Endometrial microvascular endothelial cells (primary cell): ENCODE data around the gene LCE3B. TPM values are rescaled to one million over a fixed set of nuclear protein-coding genes. Genes with fewer than 3 reads are reported as not detected.
"Not testable (repeated sequence)": the region's sequence is repeated elsewhere in the genome, so short reads cannot be mapped to it uniquely, and the experiment has no call there.

Experiments
- in situ Hi-C: cut with HindIII; loops from 2 replicates; pipeline ENCODE4 v1.10.0; 2017; ENCODE audit warnings: low sequenced_read_pairs, low pct_unique_long_range_greater_than_20kb; ENCODE audit errors: inconsistent ontology term
- total RNA-seq: library from RNA; depleted of rRNA; stranded (reverse); fragments of >200 nt; gene quantifications from one replicate; pipeline ENCODE4 v1.2.3, GENCODE V29; 2015; ENCODE audit errors: inconsistent ontology term

Gene LCE3B, protein sequence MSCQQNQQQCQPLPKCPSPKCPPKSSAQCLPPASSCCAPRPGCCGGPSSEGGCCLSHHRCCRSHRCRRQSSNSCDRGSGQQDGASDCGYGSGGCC
- total RNA-seq: not detected

DNA sequence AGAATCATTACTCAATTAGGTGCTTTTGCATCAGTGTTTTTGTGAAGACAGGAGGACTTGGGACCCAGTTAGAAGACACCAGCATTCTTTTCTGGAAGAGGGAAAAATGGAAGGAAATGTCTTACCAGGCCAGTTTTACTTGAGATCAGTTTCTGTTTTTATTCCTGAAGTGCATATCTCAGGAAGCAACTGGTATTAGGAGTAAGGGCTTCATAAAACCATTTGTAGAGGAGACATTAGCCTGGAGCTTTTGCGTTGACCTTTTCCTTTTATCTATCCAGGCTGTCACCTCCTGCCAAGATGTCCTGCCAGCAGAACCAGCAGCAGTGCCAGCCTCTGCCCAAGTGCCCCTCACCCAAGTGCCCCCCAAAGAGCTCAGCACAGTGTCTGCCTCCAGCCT lies at the start of gene LCE3B:
TSS of gene LCE3B (plus strand) at position 301 of the 400 bp plus-strand sequence. CDS start at position 301, 0 bp downstream.
- in situ Hi-C loops: no loop called here

DNA sequence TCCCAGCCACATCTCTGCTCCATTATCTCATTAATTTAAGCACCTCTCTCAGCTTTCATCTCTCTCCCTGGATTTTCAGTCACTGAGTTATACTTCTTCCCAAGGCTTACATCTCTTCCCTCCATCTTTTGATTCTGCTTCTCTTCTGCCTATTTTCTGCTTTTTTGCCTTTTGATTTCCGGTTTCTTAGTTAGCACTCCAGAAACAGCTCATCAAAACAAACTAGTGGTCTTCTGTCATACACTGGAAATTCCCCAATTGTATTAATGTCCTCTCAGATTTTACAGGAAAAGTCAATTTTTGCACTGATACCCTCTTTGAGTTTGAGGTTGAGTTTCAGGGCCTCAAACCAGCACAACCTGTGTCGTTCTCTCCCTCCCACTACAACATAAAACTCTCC lies 48.5 kb upstream of the LCE3B start:
- in situ Hi-C loops: no loop called here

DNA sequence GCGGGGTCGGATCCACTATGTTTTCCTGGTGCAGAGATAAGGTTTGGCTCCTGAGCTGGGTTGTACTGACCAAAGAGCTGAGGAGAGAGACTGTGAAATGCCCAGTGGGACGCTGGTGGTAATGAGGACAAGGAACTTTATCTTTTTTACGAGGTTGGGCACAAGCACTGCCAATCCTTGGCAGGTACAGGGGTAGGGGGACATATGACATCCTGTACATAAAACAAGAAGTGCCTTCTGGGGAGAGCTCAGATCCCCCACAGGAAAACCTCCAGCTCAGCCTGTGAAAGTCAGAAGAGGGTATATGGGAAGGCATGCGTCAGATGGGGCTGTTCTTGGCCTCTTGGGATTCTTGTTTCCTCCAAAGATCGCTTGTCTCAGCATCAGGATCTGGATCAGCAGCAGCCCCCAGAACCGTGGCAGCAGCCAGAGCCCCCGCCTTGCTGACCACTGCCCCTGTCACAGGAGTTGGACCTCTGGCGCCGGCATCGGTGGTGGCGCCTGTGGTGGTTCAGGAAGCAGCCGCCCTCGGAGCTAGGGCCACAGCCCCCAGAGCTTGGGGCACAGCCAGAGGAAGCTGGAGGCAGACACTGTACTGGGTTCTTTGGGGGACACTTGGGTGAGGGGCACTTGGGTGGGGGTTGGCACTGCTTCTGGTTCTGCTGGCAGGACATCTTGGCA lies 47.9 kb upstream of the LCE3B start:
- in situ Hi-C loops: no loop called here

DNA sequence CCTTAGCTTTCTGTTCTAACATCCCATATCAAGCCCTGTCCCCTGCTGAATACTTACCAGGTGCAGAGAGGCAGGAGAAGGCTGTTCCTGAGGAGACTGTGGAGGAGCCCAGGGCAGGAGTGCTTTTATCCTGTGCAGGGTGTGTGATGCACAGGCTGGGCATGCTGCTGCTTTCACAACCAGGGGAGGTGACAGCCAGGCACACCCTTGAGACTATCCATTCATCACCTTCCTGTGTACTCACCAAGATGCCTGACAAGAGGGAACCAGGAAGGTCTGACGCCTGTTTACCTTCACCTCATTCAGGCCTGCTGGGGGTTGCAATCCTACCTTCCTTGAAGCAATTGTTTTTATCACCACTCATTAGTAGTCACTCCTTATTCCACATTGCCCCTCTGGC lies 46.9 kb upstream of the LCE3B start, which contains the start of gene LCE3E:
TSS of gene LCE3E (minus strand) at position 100 of the 400 bp plus-strand sequence. CDS start 572 bp downstream, outside the sequence.
- in situ Hi-C loops: no loop called here

DNA sequence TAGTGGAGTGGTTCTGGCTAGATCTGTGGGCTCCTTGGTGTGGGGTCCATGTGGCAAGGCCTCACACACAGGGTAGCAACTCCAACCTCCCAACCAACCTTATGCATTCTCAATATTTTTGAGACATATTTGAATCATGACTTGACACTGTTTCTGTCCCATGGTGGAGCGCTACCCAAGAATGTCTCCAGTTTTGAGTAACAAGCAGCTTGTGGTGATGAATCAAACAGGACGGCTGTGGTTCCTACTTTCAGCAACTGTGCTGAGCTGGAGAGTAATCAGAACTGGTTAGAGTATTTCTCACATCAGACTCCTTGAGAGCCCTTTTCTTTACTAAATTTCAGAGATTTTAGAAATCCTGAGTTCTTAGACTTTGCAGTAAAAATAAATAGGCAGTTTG lies 36.4 kb upstream of the LCE3B start:
- in situ Hi-C loops: no loop called here

DNA sequence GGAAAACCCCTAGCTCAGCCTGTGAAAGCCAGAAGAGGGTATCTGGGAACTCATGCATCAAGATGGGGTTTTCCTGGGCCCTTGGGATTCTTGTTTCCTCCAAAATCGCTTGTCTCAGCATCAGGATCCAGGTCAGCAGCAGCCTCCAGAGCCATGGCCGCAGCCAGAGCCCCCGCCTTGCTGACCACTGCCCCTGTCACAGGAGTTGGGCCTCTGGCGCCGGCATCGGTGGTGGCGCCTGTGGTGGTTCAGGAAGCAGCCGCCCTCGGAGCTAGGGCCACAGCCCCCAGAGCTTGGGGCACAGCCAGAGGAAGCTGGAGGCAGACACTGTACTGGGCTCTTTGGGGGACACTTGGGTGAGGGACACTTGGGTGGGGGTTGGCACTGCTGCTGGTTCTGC lies 34.1 kb upstream of the LCE3B start:
- in situ Hi-C loops: not testable (repeated sequence)

DNA sequence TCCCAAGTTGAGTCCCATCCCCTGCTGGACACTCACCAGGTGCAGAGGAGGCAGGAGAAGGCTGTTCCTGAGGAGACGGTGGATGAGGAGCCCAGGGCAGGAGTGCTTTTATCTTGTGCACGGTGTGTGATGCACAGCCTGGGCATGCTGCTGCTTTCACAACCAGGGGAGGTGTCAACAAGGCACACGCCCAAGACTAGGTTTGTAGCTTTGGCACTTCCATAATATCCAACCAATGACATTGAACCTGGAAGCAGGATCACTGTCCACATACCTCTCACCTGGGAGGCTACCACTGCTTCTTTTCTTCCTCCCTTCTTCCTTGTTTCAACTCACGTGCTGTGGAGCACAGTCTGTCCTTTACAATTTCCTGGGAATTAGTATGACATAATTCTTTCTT lies 33.2 kb upstream of the LCE3B start, which contains the start of gene LCE3D:
TSS of gene LCE3D (minus strand) at position 84 of the 400 bp plus-strand sequence. CDS start 580 bp downstream, outside the sequence.
- in situ Hi-C loops: no loop called here

DNA sequence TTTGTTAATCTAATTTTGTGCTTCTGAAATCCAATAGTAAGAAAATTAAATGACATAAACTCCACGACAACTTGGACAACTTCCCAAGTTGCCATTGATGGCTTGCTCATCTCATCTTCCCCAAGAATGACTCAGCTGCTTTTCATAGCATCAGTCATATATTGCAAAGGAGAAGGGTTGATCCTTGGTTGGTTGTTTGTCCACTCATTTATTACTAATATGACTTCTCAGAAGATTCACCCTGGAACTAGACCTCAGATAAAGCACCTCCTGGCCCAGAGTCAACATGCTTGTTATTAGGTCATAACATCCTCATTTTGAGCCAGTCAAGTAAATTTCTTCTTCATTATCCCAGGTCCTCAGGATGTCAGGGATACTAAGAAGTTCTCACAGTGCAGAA lies 31.0 kb upstream of the LCE3B start:
- in situ Hi-C loops: no loop called here

DNA sequence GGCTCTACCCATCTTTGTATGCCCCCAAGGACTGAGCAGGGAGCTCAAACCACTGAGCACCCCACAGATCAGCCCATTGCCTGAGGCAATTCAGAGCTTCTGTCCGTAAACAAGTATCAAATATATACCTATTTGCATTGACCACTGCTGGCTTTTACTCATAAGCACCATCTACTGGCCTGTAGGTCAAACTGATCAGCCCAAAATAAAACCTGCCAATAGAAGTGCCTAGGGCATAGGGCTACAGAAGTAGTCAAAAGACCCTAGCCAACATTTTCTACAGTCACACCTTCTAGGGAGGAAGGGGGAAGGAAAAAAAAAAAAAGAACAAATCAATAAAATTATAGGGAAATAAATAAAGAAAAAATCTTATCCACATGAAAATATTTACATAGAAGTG lies 28.0 kb upstream of the LCE3B start:
- in situ Hi-C loops: no loop called here

DNA sequence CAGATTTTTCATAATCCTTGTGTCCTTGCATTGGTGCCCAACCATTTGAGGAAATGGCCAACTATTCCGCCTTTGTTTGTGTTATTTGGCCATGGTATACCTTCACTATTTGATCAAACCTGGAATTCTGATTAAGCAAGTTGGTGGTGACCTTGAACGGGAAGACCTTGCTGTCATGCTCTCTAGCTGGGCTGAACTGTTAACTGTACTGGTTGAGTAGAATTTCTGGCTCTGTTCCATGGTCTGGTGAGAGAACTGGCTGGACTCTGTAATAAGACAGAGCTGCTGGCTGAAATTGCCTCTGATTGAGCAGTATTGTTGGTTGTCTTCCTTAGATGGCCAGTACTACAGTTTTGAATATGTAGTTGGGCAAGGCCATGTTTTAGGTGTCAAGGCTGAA lies 16.6 kb upstream of the LCE3B start:
- in situ Hi-C loops: no loop called here

DNA sequence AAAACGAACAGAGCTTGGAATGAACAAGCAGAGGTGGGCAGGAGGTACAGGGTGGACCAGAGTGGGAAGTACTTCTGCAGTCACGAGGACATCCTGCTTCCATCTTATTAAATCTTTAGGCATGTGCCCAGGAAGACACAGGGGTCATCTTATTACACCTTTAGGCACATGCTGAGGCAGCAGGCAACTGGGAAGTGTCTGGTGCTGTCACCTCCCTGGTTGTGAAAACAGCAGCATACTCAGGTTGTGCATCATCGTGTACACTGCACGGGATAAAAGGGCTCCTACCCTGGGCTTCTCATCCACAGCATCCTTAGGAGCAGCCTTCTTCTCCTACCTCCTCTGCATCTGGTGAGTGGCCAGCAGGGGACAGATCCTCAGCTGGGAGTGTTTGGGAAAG lies 13.7 kb upstream of the LCE3B start, which contains the start of gene LCE3C:
TSS of gene LCE3C (plus strand) at position 301 of the 400 bp plus-strand sequence. CDS start 498 bp downstream, outside the sequence.
- in situ Hi-C loops: no loop called here

DNA sequence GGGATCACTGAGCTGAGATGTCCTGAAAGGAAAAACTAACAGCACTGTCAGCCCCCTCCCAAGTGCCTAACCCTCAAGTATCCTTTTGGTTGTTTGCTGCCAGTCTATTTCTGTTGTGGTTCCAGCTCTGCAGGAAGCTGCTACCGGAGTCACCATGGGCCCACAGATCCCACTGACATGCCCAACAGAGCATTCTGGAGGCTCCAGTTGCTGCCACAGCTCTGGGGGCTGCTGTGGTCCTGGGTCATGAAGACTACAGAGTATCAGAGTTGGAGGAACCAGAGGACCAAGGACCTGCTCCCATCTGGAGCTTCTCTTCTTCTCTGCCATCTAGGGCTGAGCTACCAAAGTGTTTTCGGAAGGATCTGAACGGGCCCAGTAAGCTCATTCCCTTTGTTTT lies 8.4 kb downstream of the LCE3B start:
- in situ Hi-C loops: no loop called here

DNA sequence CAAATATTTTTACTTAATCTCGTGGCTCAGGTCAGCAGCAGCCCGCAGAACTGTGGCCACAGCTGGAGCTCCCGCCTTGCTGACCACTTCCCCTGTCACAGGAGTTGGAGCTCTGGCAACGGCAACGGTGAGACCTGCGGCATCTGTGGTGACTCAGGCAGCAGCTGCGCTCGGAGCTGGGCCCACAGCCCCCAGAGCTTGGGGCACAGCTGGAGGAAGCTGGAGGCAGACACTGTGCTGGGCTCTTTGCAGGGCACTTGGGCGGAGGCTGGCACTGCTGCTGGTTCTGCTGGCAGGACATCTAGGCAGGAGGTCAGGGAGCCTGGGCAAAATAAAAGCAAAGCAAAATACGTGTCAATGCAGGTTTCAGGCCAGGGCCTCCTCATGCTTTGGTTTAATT lies 9.2 kb downstream of the LCE3B start, which contains the start of gene LCE3A:
TSS of gene LCE3A (minus strand) at position 301 of the 400 bp plus-strand sequence. CDS start at position 301, 0 bp downstream.
- in situ Hi-C loops: no loop called here

DNA sequence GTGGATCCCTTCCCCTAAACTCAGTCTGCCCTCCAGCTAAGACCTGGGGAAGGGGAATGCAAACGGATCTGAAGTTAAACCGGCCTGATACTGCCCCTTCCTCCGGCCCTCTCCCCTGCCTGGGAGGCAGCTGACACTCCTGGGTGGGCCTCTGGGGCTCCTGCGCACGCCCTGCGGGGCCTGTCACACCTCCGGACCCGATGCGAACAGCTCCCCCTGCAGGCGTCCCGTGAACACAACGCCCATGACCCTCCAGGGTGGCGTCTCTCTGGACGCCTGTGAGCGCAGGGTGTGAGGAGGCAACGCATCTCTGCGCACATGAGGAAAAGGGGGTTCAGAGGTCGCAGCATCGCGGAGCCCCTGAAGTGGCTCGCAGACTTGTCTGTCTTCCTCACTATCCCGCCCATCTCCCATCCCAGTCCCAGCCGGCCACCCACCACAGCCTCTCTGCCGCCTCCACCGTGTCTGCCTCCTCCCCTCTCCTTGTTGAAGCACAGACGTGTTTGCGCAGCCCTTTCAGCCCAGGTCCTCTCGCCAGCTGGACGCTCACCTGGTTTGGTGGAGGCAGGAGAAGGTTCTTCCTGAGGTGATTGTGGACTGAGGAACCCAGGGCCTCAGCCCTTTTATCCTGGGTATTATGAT lies 9.7 kb downstream of the LCE3B start:
- in situ Hi-C loops: no loop called here

DNA sequence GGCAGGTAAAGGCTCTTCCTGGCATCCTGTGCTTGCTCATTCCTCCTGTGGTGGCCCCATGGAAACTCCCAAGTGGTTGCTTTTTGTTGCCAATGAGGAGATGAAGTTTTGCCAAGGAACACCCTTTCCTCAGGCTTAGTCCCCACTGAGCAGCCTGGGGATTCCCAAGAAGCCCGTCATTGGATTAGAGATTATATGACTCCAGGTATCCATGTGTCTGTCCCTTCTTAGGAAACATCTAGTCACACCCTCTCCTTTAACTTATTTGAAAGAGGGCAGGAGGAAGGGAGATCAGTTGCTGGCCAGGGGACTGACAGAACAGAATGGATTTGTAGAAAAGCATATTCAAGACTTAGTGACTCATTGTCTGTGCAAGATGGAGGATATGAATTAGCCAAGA lies 13.1 kb downstream of the LCE3B start:
- in situ Hi-C loops: no loop called here

DNA sequence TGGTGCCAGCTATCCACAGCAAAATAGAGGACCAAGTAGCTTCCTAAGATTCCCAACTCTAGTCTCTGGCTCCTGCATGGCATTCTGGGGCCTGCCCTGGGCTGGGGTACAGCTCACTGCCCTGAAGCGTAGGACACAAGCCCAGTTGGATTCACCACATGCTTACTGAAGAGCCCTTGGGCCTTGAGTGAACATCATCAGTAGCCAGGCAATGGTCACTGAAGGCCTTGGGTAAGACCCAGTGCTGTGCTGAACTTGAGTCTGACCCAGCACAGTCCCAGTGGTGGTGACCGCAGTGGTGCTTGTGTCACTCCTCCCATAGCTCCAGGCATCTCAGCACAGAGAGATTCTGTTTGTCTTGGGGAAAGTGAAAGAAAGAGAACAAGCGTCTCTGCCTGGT lies 17.0 kb downstream of the LCE3B start:
- in situ Hi-C loops: no loop called here

DNA sequence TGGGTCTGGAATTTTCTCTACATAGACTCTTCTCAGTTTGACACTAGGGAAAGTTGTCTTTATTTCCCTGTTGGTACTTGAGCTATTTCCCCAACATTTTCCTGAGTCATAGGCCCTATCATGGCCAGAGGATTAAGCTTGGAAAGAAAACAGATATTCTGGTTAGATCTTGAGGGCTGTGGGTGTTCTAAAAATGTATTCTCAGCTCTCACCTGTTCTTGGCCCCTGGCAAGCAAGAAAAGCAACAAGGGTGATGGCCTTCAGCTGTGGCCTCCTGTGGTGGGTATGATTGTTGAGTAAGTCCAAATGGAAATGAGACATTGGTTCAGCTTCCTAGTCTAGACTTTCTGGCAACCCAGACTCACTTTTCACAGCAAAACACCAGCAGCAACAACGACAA lies 26.7 kb downstream of the LCE3B start:
- in situ Hi-C loops: no loop called here

DNA sequence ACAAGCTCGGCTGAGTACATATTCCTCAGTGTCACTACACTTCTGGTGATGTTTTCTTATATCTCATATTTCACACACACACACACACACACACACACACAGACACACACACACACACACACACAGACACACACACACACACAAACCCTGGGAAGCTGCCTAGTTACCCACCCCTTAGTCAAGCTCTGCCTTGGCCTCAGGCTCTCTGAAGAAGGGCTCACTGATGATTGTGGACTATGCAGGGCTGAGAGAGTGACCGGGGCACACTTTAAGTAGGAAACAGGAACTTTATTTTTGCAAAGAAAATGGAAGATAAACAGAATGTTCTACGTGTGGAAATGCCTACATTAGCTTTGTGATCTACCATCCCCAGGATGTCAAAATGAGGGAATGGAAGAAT lies 30.3 kb downstream of the LCE3B start:
- in situ Hi-C loops: no loop called here

DNA sequence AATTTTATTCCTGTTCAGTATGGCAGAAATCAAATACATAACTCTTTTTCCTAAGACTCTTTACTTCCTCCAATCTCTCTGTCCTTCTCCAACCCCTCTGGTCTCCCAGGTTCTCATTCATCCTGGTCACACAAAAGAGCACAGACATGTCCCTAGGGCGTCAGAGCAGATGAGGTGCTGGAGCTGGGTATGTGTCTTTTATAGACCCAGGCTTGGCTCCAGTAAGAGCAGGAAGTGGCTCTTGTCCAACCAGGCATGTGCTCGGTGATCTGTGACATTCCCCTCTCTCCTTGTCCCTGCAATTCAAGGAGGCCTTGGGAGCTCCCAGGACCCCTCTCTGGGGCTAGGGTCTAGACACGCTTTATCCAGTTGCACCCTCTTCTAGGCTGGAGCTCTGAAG lies 31.5 kb downstream of the LCE3B start:
- in situ Hi-C loops: no loop called here

DNA sequence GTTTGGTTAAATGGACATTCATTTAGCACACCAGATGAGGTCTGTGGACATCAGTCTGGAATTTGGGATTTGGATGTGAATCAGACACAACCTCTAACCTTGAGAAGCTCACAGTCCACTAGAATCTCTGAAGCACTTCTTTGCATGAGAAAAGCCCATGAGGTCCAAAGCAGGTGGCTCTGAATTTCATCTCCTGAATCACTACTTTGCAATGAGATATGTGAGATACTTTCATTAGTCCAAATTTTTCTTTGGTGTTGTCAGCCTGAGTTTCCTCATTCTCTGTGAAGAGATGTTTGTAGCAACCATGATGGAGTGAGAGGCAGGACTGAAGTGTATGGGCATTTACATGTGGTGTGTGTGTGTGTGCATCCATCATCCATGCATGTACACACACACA lies 33.0 kb downstream of the LCE3B start:
- in situ Hi-C loops: no loop called here
